ENCODE measurements around the gene XIAP. TPM values are rescaled to one million over a fixed set of nuclear protein-coding genes. Genes with fewer than 3 reads are reported as not detected.

XIAP gene
- total RNA-seq, 6 experiments from 2014 or later, result 15.4 to 28.0 (median 24.7) TPM

- DNase-seq, result no peak
- intact Hi-C loops (cut with DNase I), result no loop called here
- H3K4me3 ChIP-seq, result no peak overlapping the region
- no peaks in the 10 kb centered on the region for H3K9me3 ChIP-seq
- 46% methylated on average over 2 of the region's 2 CpGs for WGBS (ENCODE audit: insufficient coverage, low coverage, low lambda C conversion rate, missing lambda C conversion rate)
- no peaks in the 10 kb centered on the region for H3K36me3 ChIP-seq
- H3K4me1 ChIP-seq, result no peaks in the 10 kb centered on the region
- H3K27ac ChIP-seq, result no peak overlapping the region
- H3K27me3 ChIP-seq, result no peaks in the 10 kb centered on the region
- ATAC-seq, result no peak
- no peak for TF ChIP-seq CTCF (IDR thresholded peaks at IDR 0.05)
- TF ChIP-seq POLR2A (IDR thresholded peaks at IDR 0.05), result no peak
Observed at GRCh38 chrX:123871309-123871708, 11.5 kb downstream of the XIAP start.

GRCh38 chrX:123873956-123874355, 14.1 kb downstream of the XIAP start:
- no peak for TF ChIP-seq CTCF (IDR thresholded peaks at IDR 0.05)
- TF ChIP-seq POLR2A (IDR thresholded peaks at IDR 0.05), result no peak
- H3K36me3 ChIP-seq, result no peaks in the 10 kb centered on the region
- no peak for DNase-seq
- no peaks in the 10 kb centered on the region for H3K27me3 ChIP-seq
- H3K4me1 ChIP-seq, result no peaks in the 10 kb centered on the region
- H3K4me3 ChIP-seq, result no peak overlapping the region
- H3K9me3 ChIP-seq, result no peaks in the 10 kb centered on the region
- H3K27ac ChIP-seq, result no peak overlapping the region
- 69% methylated on average over 1 of the region's 1 CpG for WGBS (ENCODE audit: insufficient coverage, low coverage, low lambda C conversion rate, missing lambda C conversion rate)
- ATAC-seq, result peak; percentile 58 to 83 (median 75)
- intact Hi-C loops (cut with DNase I), result no loop called here

GRCh38 chrX:123876177-123876576, 16.3 kb downstream of the XIAP start:
- peak in 2 of 4 donors; percentile 42 to 53 for ATAC-seq
- Histone ChIP-seq H3K27me3 (no peaks in the 10 kb centered on the region), H3K27ac (no peak overlapping the region), H3K9me3 (no peaks in the 10 kb centered on the region), H3K4me3 (no peak overlapping the region), H3K4me1 (no peaks in the 10 kb centered on the region), H3K36me3 (no peaks in the 10 kb centered on the region)
- 64% methylated on average over 2 of the region's 2 CpGs for WGBS (ENCODE audit: insufficient coverage, low coverage, low lambda C conversion rate, missing lambda C conversion rate)
- intact Hi-C loops (cut with DNase I), result no loop called here
- TF ChIP-seq POLR2A (IDR thresholded peaks at IDR 0.05), result no peak
- TF ChIP-seq CTCF (IDR thresholded peaks at IDR 0.05), result no peak
- no peak for DNase-seq

GRCh38 chrX:123876844-123877243, 17.0 kb downstream of the XIAP start:
- TF ChIP-seq CTCF (IDR thresholded peaks at IDR 0.05), result no peak
- no peak for TF ChIP-seq POLR2A (IDR thresholded peaks at IDR 0.05)
- Histone ChIP-seq H3K4me1 (no peaks in the 10 kb centered on the region), H3K9me3 (no peaks in the 10 kb centered on the region), H3K27ac (no peak overlapping the region), H3K36me3 (no peaks in the 10 kb centered on the region), H3K27me3 (no peaks in the 10 kb centered on the region), H3K4me3 (no peak overlapping the region)
- DNase-seq (no peak), ATAC-seq (no peak)
- intact Hi-C loops (cut with DNase I), result no loop called here
- WGBS (ENCODE audit: insufficient coverage, low coverage, low lambda C conversion rate, missing lambda C conversion rate), result 85% methylated on average over 2 of the region's 2 CpGs

GRCh38 chrX:123878252-123878721, 18.4 kb downstream of the XIAP start:
- 32% methylated on average over 2 of the region's 2 CpGs for WGBS (ENCODE audit: insufficient coverage, low coverage, low lambda C conversion rate, missing lambda C conversion rate)

More at GRCh38 chrX:123878252-123878721, 18.4 kb downstream of the XIAP start:
- intact Hi-C loops (cut with DNase I), result no loop called here
- no peak for DNase-seq
- TF ChIP-seq CTCF (IDR thresholded peaks at IDR 0.05), result no peak
- TF ChIP-seq POLR2A (IDR thresholded peaks at IDR 0.05), result no peak
- peak in 2 of 4 donors; percentile 21 to 42 for ATAC-seq
- Histone ChIP-seq H3K4me1 (no peaks in the 10 kb centered on the region), H3K36me3 (no peaks in the 10 kb centered on the region), H3K27me3 (no peaks in the 10 kb centered on the region), H3K9me3 (no peaks in the 10 kb centered on the region), H3K27ac (no peak overlapping the region), H3K4me3 (no peak overlapping the region)
